KMS-11 (cell line): ENCODE measurements around the gene PDE11A.

ENCODE experiments used
- H2AFZ ChIP-seq: fragments of 200-600 bp; sonication (generic); 2 replicates; pipeline ENCODE4 v1.6.1; 2016; ENCODE audit warnings: antibody characterized with exemption, mixed run types, low read depth
- H3K27ac ChIP-seq: fragments of 200-600 bp; sonication (generic); 2 replicates; pipeline ENCODE4 v1.6.1; 2016; ENCODE audit warnings: mild to moderate bottlenecking, mixed run types
- H3K27me3 ChIP-seq: fragments of 200-600 bp; sonication (generic); 2 replicates; pipeline ENCODE4 v1.6.1; 2017; ENCODE audit warnings: mild to moderate bottlenecking, low read depth, mixed run types, moderate library complexity; ENCODE audit not compliant: insufficient read depth
- H3K36me3 ChIP-seq: fragments of 200-600 bp; sonication (generic); 2 replicates; pipeline ENCODE4 v1.6.1; 2017; ENCODE audit warnings: mild to moderate bottlenecking, mixed run types; ENCODE audit not compliant: insufficient read depth
- H3K4me1 ChIP-seq: fragments of 200-600 bp; sonication (generic); 2 replicates; pipeline ENCODE4 v1.6.1; 2016; ENCODE audit warnings: mild to moderate bottlenecking, low read depth, mixed run types; ENCODE audit not compliant: poor library complexity, severe bottlenecking
- H3K4me2 ChIP-seq: fragments of 200-600 bp; sonication (generic); 2 replicates; pipeline ENCODE4 v1.7.0; 2016; ENCODE audit warnings: mild to moderate bottlenecking, mixed run types
- H3K4me3 ChIP-seq: fragments of 200-600 bp; sonication (generic); IDR thresholded peaks from 2 replicates; pipeline ENCODE4 v1.6.1; 2017; ENCODE audit warnings: low read depth, low read length, mixed read lengths; ENCODE audit not compliant: insufficient read depth
- H3K79me2 ChIP-seq: fragments of 200-600 bp; sonication (generic); 2 replicates; pipeline ENCODE4 v1.6.1; 2016; ENCODE audit warnings: low read depth, mixed run types; ENCODE audit not compliant: insufficient read depth
- H3K9ac ChIP-seq: fragments of 200-600 bp; sonication (generic); 2 replicates; pipeline ENCODE4 v1.6.1; 2016; ENCODE audit warnings: mild to moderate bottlenecking, mixed run types
- H4K20me1 ChIP-seq: fragments of 200-600 bp; sonication (generic); 2 replicates; pipeline ENCODE4 v1.6.1; 2016; ENCODE audit warnings: mild to moderate bottlenecking, mixed run types; ENCODE audit not compliant: insufficient read depth
- TF ChIP-seq, protein P1 (sequence below): fragments of 200-600 bp; sonication (generic); conservative IDR thresholded peaks from 2 replicates; pipeline ENCODE4 v1.6.1; 2017; ENCODE audit warnings: low read depth, mild to moderate bottlenecking, antibody characterized with exemption, low read length, moderate library complexity, mixed read lengths

The PDE11A gene

DNA sequence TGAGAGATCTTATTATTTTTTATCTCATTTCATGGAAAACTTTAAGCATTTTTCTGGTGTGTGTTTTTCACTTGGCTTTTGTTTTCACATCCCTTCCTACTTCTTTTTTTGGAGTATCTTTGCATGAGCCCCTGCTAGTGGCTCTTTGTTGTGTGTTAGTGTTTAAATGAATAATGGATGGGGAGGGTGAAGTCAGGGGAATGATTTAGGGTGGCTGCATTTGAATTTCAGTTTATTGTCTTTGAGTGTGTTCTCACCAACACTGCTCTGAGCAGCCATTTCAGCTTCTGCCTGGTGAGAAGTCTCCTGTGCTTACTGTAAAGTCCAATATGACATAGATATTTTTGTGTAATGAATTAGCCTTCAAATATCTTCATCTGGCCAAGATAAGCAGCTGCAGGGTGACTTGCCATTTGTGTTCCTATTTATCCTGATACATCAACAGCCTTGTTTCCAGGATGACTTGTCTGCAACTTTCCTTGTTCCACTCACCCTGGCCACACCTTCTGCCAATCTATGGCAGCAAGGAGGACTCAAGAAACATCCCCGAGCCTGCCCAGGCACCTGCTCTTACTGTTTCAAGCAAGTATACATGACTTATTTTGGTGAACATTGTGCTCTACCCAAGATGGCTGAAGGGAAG, 182.6 kb downstream of the PDE11A start:
- H2AFZ ChIP-seq: no peak overlapping the region
- TF ChIP-seq, protein P1, sequence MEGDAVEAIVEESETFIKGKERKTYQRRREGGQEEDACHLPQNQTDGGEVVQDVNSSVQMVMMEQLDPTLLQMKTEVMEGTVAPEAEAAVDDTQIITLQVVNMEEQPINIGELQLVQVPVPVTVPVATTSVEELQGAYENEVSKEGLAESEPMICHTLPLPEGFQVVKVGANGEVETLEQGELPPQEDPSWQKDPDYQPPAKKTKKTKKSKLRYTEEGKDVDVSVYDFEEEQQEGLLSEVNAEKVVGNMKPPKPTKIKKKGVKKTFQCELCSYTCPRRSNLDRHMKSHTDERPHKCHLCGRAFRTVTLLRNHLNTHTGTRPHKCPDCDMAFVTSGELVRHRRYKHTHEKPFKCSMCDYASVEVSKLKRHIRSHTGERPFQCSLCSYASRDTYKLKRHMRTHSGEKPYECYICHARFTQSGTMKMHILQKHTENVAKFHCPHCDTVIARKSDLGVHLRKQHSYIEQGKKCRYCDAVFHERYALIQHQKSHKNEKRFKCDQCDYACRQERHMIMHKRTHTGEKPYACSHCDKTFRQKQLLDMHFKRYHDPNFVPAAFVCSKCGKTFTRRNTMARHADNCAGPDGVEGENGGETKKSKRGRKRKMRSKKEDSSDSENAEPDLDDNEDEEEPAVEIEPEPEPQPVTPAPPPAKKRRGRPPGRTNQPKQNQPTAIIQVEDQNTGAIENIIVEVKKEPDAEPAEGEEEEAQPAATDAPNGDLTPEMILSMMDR: no peak
- no peaks in the 10 kb centered on the region for H3K27me3 ChIP-seq
- H3K36me3 ChIP-seq: no peaks in the 10 kb centered on the region
- no peaks in the 10 kb centered on the region for H4K20me1 ChIP-seq
- no peak overlapping the region for H3K4me2 ChIP-seq
- H3K4me3 ChIP-seq: no peak overlapping the region
- no peaks in the 10 kb centered on the region for H3K79me2 ChIP-seq
- H3K9ac ChIP-seq: no peak overlapping the region
- H3K27ac ChIP-seq: no peak overlapping the region
- H3K4me1 ChIP-seq: peaks cover 20% of the 10 kb centered on the region

DNA sequence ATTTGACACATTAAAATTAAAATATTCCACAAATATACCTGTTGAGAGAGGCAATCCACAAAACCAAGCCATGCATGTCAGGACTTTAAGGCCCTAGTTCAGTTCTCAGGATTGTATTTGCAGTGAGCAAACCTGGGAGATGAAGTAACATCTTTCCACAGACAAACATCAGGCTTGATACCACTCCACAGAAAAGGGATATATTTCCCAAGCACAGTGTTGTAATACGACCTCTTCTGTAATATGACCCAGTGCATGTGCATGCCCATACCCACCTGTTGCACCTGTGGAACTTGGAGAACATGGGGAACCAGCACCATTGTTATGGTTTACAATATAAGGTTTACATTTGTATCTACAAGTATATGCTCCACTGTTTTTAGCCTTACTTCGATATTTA, 184.0 kb downstream of the PDE11A start:
- Histone ChIP-seq H2AFZ (no peak overlapping the region), H3K4me2 (no peak overlapping the region), H3K79me2 (no peaks in the 10 kb centered on the region), H3K4me3 (no peak overlapping the region), H3K9ac (no peak overlapping the region), H3K27ac (no peak overlapping the region), H3K27me3 (no peaks in the 10 kb centered on the region), H3K4me1 (peaks cover 20% of the 10 kb centered on the region), H3K36me3 (no peaks in the 10 kb centered on the region), H4K20me1 (no peaks in the 10 kb centered on the region)
- TF ChIP-seq, protein P1: no peak

DNA sequence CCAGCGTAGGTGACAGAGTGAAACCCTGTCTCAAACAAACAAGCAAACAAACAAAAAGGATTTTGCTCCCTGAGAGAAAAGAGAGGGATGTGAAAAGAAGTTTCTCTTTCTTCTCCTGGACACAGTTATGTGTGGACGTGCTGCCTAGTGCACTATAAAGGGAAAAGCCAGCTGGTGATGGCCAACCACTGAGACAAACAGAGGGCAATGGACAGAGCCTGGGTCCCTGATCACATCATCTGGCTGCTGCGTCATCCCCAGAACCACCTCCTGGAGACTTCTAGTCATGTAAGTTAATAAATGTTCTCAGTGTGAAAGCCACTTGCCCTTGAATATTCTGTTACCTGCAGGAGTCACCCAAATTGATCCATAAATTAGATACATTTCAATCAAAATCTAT, 184.9 kb downstream of the PDE11A start:
- no peak overlapping the region for H3K9ac ChIP-seq

DNA sequence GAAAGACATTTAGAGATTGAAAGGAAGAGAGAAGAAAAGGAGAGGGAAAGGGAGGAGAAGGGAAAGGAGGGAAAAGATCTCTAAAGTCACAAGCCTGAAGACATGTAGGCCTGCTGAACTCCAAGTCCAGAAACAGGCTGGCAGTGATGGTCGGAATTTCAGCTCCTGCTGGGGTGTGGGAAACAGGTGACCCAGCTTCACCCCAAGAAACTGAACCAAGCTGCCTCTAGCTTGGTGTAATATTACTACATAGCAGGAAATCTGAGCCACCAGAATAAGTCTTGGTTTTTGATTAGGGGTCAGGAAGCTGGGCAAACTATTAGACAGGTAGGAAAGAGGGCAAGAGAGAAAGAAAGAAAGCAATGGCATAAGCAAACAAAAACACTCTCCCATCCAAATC, 185.8 kb downstream of the PDE11A start:
- no peaks in the 10 kb centered on the region for H3K27me3 ChIP-seq
- no peak overlapping the region for H3K4me2 ChIP-seq
- no peaks in the 10 kb centered on the region for H3K36me3 ChIP-seq
- no peak overlapping the region for H3K9ac ChIP-seq
- no peak overlapping the region for H3K4me3 ChIP-seq
- no peaks in the 10 kb centered on the region for H4K20me1 ChIP-seq
- H3K79me2 ChIP-seq: no peaks in the 10 kb centered on the region
- peaks cover 20% of the 10 kb centered on the region for H3K4me1 ChIP-seq
- TF ChIP-seq, protein P1: no peak
- H2AFZ ChIP-seq: no peak overlapping the region
- H3K27ac ChIP-seq: no peak overlapping the region

More for the DNA sequence above, 184.9 kb downstream of the PDE11A start:
- H2AFZ ChIP-seq: no peak overlapping the region
- H4K20me1 ChIP-seq: no peaks in the 10 kb centered on the region
- no peak overlapping the region for H3K4me3 ChIP-seq
- H3K4me2 ChIP-seq: no peak overlapping the region
- H3K36me3 ChIP-seq: no peaks in the 10 kb centered on the region
- peaks cover 20% of the 10 kb centered on the region for H3K4me1 ChIP-seq
- no peak overlapping the region for H3K27ac ChIP-seq
- H3K79me2 ChIP-seq: no peaks in the 10 kb centered on the region
- no peaks in the 10 kb centered on the region for H3K27me3 ChIP-seq
- TF ChIP-seq, protein P1: no peak
